Naive B cell (primary cell): ENCODE measurements around the gene ZFAND2A. TPM values are rescaled to one million over a fixed set of nuclear protein-coding genes. Genes with fewer than 3 reads are reported as not detected.
"Not testable (repeated sequence)": the region's sequence is repeated elsewhere in the genome, so short reads cannot be mapped to it uniquely, and the experiment has no call there.

ENCODE experiments used
- ATAC-seq, 2 donors: fragments of 150-1000 bp; cut with Tn5 transposase; 2 replicates each; pipeline ENCODE4 v1.10.0; 2021; ENCODE audit warnings: low read depth in 2 of 2, mild to moderate bottlenecking in 2 of 2, moderate library complexity in 2 of 2
- DNase-seq: peaks from one replicate; pipeline ENCODE4 v3.0.0; 2022
- H3K27ac Mint-ChIP-seq, 6 donors: one replicate each; pipeline ENCODE4 v1.8.0; 2020 to 2022; ENCODE audit warnings: mild to moderate bottlenecking in 6 of 6, mixed read lengths in 6 of 6, moderate library complexity in 5 of 6, inconsistent platforms in 2 of 6
- H3K27me3 Mint-ChIP-seq, 3 donors: one replicate each; pipeline ENCODE4 v1.8.0; 2021 to 2022; ENCODE audit warnings: mixed read lengths in 3 of 3, mild to moderate bottlenecking in 1 of 3
- H3K36me3 Mint-ChIP-seq, 2 donors: one replicate each; pipeline ENCODE4 v1.8.0; 2020 to 2022; ENCODE audit warnings: mixed read lengths in 2 of 2, inconsistent platforms in 1 of 2, mild to moderate bottlenecking in 1 of 2
- H3K4me1 Mint-ChIP-seq, 3 donors: one replicate each; pipeline ENCODE4 v1.8.0; 2020 to 2022; ENCODE audit warnings: mixed read lengths in 3 of 3, inconsistent platforms in 1 of 3, mild to moderate bottlenecking in 1 of 3, moderate library complexity in 1 of 3
- H3K4me3 Mint-ChIP-seq, 8 donors: one replicate each; pipeline ENCODE4 v1.8.0; 2020 to 2022; ENCODE audit warnings: mild to moderate bottlenecking in 8 of 8, mixed read lengths in 8 of 8, moderate library complexity in 8 of 8, inconsistent platforms in 2 of 8
- H3K9me3 Mint-ChIP-seq, 7 donors: one replicate each; pipeline ENCODE4 v1.8.0; 2020 to 2022; ENCODE audit warnings: mixed read lengths in 7 of 7, mild to moderate bottlenecking in 5 of 7, inconsistent platforms in 2 of 7, moderate library complexity in 1 of 7
- polyA plus RNA-seq, 6 donors: library from polyadenylated mRNA; unstranded; fragments of 300-500 nt; fragmentation: Illumina TruSeq; gene quantifications; one replicate each; pipeline ENCODE4 v1.2.3, GENCODE V29; 2021; ENCODE audit warnings: low read depth in 6 of 6

ZFAND2A gene
- polyA plus RNA-seq = 10 to 100 TPM; 59.3 to 73.5 (median 67.9) TPM

DNA sequence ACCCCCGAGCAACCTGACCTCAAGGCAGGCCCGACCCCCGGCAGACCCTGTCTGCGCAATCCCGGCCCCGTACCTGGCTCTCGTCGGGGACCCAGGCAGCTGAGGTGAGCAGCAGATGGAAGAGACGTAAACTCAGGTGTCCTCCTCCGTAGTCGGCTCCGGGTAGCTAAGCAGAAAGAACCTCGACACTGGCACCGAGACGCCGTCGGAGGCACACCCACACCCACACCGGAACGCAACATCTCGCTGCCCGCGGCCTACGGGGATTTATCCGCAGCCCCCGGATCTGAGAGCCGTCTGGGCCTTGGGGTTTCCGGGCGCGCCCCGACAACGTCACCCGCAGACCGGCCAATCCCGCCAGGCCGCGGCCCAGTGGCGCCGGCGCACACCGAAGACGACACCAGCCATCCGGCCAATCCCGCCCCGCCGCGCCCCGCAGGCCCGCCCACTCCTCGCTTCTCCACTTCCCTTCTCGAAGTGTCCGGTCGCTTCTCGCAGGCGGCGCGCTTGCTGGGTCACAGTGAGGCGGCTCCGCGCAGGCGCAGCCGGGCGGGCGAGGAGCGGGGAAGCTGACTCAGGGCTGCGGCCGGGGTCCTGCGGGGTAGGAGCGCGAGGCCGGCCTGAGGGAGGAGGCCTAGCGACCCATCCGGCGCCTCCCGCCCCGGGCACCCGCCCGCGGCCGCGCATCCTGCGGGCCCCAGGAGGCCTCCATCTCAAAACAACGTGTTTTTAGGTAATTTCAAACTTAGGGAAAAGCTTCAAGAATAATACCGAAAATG is at the start of gene ZFAND2A:
TSS of gene ZFAND2A (minus strand) at position 306 of the 779 bp plus-strand sequence. CDS start 1,984 bp downstream, outside the sequence.
- Mint-ChIP-seq H3K27me3 (no peaks in the 10 kb centered on the region), H3K4me3 (peak within 1 kb of the TSS; percentile 82 to 95 (median 88)), H3K36me3 (peaks cover 0 to 3% of the 10 kb centered on the region in 2 donors), H3K27ac (peak within 1 kb of the TSS; percentile 89 to 98 (median 94)), H3K4me1 (peaks cover 16 to 33% (median 20%) of the 10 kb centered on the region in 3 donors), H3K9me3 (no peaks in the 10 kb centered on the region)
- ATAC-seq (peak; percentile 97), DNase-seq (peak; percentile 99)

- no peak for ATAC-seq
- H3K27me3 Mint-ChIP-seq = peaks cover 22 to 45% (median 42%) of the 10 kb centered on the region in 3 donors
- H3K4me3 Mint-ChIP-seq = no peak overlapping the region
- H3K36me3 Mint-ChIP-seq = no peaks in the 10 kb centered on the region
- no peaks in the 10 kb centered on the region for H3K9me3 Mint-ChIP-seq
- DNase-seq = no peak
- no peak overlapping the region for H3K27ac Mint-ChIP-seq
- H3K4me1 Mint-ChIP-seq = no peaks in the 10 kb centered on the region
These were observed 49.1 kb upstream of the ZFAND2A start for GRCh38 chr7:1209097-1209496.

DNA sequence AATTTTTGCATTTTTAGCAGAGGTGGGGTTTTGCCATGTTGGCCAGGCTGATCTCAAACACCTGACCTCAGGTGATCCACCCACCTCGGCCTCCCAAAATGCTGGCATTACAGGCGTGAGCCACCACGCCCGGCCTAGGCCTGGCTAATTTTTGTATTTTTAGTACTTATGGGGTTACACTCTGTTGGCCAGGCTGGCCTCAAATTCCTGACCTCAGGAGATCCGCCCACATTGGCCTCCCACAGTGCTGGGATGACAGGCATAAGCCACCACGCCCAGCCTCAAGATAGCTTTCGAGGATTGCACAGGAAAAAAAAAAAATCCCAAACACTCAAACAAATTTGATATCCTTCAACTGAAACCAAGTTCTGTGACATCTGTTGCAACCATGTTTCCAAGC is 45.7 kb upstream of the ZFAND2A start:
- H3K4me1 Mint-ChIP-seq, H3K4me3 Mint-ChIP-seq, H3K9me3 Mint-ChIP-seq, DNase-seq, ATAC-seq, H3K27ac Mint-ChIP-seq, H3K36me3 Mint-ChIP-seq: not testable (repeated sequence)
- H3K27me3 Mint-ChIP-seq = peaks cover 16 to 29% (median 27%) of the 10 kb centered on the region in 3 donors

GRCh38 chr7:1204460-1205140 is 44.6 kb upstream of the ZFAND2A start:
- Mint-ChIP-seq H3K4me1 (no peaks in the 10 kb centered on the region), H3K27me3 (peaks cover 10 to 25% (median 16%) of the 10 kb centered on the region in 3 donors)
- no peak for DNase-seq

DNA sequence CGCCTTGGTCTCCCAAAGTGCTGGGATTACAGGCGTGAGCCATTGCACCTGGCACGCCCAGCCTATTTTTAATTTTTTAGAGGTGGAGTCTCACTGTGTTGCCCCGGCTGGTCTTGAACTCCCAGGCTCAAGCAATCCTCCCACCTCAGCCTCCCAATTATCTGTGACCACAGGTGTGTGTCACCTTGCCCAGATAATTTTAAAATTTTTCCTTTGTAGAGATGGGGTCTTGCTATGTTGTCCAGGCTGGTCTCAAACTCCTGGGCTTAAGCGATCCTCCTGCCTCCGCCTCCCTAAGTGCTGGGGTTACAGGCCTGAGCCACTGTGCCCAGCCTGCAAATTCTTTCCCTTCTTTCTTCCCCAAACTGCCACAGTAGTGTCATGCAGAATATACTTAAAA is 42.9 kb upstream of the ZFAND2A start:
- ATAC-seq, H3K36me3 Mint-ChIP-seq, H3K4me3 Mint-ChIP-seq: not testable (repeated sequence)

More at GRCh38 chr7:1204460-1205140, 44.6 kb upstream of the ZFAND2A start:
- H3K27ac Mint-ChIP-seq = no peak overlapping the region
- H3K4me3 Mint-ChIP-seq = no peak overlapping the region
- no peaks in the 10 kb centered on the region for H3K36me3 Mint-ChIP-seq
- H3K9me3 Mint-ChIP-seq = no peaks in the 10 kb centered on the region
- ATAC-seq = no peak

GRCh38 chr7:1201916-1202315 is 41.9 kb upstream of the ZFAND2A start:
- H3K9me3 Mint-ChIP-seq = no peaks in the 10 kb centered on the region
- H3K4me3 Mint-ChIP-seq = no peak overlapping the region
- no peak for DNase-seq
- peaks cover 4 to 15% (median 8%) of the 10 kb centered on the region in 3 donors for H3K27me3 Mint-ChIP-seq
- H3K4me1 Mint-ChIP-seq = no peaks in the 10 kb centered on the region
- H3K27ac Mint-ChIP-seq = no peak overlapping the region
- H3K36me3 Mint-ChIP-seq = no peaks in the 10 kb centered on the region
- ATAC-seq = no peak

More for the DNA sequence above, 42.9 kb upstream of the ZFAND2A start:
- DNase-seq, H3K4me1 Mint-ChIP-seq, H3K9me3 Mint-ChIP-seq: not testable (repeated sequence)
- peaks cover 4 to 15% (median 8%) of the 10 kb centered on the region in 3 donors for H3K27me3 Mint-ChIP-seq
- H3K27ac Mint-ChIP-seq = peak overlapping the region in 1 of 6 donors; percentile 32

DNA sequence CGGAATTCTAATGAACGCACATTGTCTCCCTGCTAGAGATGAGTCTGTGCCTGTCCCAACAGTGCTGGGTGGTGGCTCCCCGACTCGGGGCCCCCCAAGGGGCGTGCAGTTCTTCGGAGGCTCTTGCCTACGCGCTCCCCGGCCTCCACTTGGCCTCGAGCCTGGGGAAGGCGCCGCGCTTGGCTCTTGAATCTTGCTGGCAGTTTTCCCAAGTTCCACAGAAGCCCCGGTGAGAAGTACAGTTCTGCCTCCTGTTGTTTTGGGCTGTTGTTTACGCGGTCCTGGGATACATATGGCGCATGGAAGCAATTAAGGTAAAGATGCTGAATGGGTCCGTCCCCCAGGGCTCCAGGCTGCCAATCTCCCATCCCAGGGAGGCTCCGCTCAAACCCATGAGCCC is 40.0 kb upstream of the ZFAND2A start:
- H3K4me3 Mint-ChIP-seq = no peak overlapping the region
- DNase-seq (no peak), ATAC-seq (no peak)
- peaks cover 3 to 17% (median 13%) of the 10 kb centered on the region in 3 donors for H3K27me3 Mint-ChIP-seq
- H3K9me3 Mint-ChIP-seq = no peaks in the 10 kb centered on the region
- no peak overlapping the region for H3K27ac Mint-ChIP-seq
- no peaks in the 10 kb centered on the region for H3K36me3 Mint-ChIP-seq
- H3K4me1 Mint-ChIP-seq = peaks cover 0 to 1% (median 0%) of the 10 kb centered on the region in 3 donors

- no peak for ATAC-seq
- Mint-ChIP-seq H3K4me1 (peaks cover 0 to 1% (median 0%) of the 10 kb centered on the region in 3 donors), H3K4me3 (no peak overlapping the region), H3K27ac (no peak overlapping the region), H3K27me3 (peaks cover 3 to 23% (median 11%) of the 10 kb centered on the region in 3 donors), H3K36me3 (no peaks in the 10 kb centered on the region), H3K9me3 (no peaks in the 10 kb centered on the region)
- DNase-seq = no peak
These were observed 38.1 kb upstream of the ZFAND2A start for GRCh38 chr7:1197997-1198625.

DNA sequence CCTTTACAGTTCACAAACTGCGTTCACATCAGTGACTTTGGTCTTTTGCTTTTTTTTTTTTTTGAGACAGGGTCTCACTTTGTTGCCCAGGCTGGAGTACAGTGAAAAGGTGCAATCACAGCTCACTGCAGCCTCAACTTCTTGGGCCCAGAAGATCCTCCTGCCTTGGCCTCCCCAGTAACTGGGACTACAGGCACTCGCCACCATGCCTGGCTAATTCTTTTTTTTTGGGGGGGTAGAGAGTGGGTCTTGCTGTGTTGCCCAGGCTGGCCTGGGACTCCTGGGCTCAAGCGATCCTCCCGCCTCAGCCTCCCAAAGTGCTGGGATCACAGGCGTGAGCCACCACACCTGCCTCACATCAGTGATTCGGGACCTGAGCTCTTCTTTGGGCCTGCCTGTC is 37.0 kb upstream of the ZFAND2A start:
- Mint-ChIP-seq H3K36me3 (no peaks in the 10 kb centered on the region), H3K27me3 (peaks cover 7 to 27% (median 13%) of the 10 kb centered on the region in 3 donors), H3K27ac (no peak overlapping the region), H3K4me1 (peaks cover 1 to 4% (median 4%) of the 10 kb centered on the region in 3 donors), H3K4me3 (no peak overlapping the region), H3K9me3 (no peaks in the 10 kb centered on the region)
- no peak for DNase-seq
- no peak for ATAC-seq

- peaks cover 12 to 32% (median 17%) of the 10 kb centered on the region in 3 donors for H3K27me3 Mint-ChIP-seq
- not testable (repeated sequence) for H3K4me3 Mint-ChIP-seq, H3K9me3 Mint-ChIP-seq, H3K36me3 Mint-ChIP-seq, DNase-seq, H3K4me1 Mint-ChIP-seq, ATAC-seq, H3K27ac Mint-ChIP-seq
These were observed 36.4 kb upstream of the ZFAND2A start for GRCh38 chr7:1196441-1196840.

GRCh38 chr7:1193593-1194424 is 33.8 kb upstream of the ZFAND2A start:
- DNase-seq = no peak
- ATAC-seq = no peak
- H3K4me3 Mint-ChIP-seq = no peak overlapping the region
- no peaks in the 10 kb centered on the region for H3K36me3 Mint-ChIP-seq
- H3K27me3 Mint-ChIP-seq = peaks cover 17 to 28% (median 24%) of the 10 kb centered on the region in 3 donors
- H3K4me1 Mint-ChIP-seq = peaks cover 1 to 10% (median 4%) of the 10 kb centered on the region in 3 donors
- peaks cover 0 to 6% (median under 1%) of the 10 kb centered on the region in 7 donors for H3K9me3 Mint-ChIP-seq
- H3K27ac Mint-ChIP-seq = no peak overlapping the region

- no peak for DNase-seq
- H3K4me3 Mint-ChIP-seq = no peak overlapping the region
- H3K9me3 Mint-ChIP-seq = peaks cover 0 to 6% (median 5%) of the 10 kb centered on the region in 7 donors
- H3K4me1 Mint-ChIP-seq = peaks cover 1 to 15% (median 4%) of the 10 kb centered on the region in 3 donors
- H3K36me3 Mint-ChIP-seq = no peaks in the 10 kb centered on the region
- no peak overlapping the region for H3K27ac Mint-ChIP-seq
- ATAC-seq = no peak
- peaks cover 17 to 28% (median 24%) of the 10 kb centered on the region in 3 donors for H3K27me3 Mint-ChIP-seq
These were observed 32.2 kb upstream of the ZFAND2A start for GRCh38 chr7:1192171-1192676.
